Daoy (cell line): ENCODE data around the gene DDX49. TPM values are rescaled to one million over a fixed set of nuclear protein-coding genes. Genes with fewer than 3 reads are reported as not detected.
"Not testable (repeated sequence)": the region's sequence is repeated elsewhere in the genome, so short reads cannot be mapped to it uniquely, and the experiment has no call there.

Source experiments
- DNase-seq: peaks from one replicate; pipeline ENCODE4 v3.0.0-alpha.2; 2015; ENCODE audit warnings: low read depth
- total RNA-seq: library from RNA; depleted of rRNA; stranded (reverse); fragments of >200 nt; shearing (Covaris generic); gene quantifications from 2 replicates; pipeline ENCODE4 v1.2.3, GENCODE V29; 2014

The DDX49 gene
- total RNA-seq, 1 experiment from 2014 or later: 126 TPM

DNA sequence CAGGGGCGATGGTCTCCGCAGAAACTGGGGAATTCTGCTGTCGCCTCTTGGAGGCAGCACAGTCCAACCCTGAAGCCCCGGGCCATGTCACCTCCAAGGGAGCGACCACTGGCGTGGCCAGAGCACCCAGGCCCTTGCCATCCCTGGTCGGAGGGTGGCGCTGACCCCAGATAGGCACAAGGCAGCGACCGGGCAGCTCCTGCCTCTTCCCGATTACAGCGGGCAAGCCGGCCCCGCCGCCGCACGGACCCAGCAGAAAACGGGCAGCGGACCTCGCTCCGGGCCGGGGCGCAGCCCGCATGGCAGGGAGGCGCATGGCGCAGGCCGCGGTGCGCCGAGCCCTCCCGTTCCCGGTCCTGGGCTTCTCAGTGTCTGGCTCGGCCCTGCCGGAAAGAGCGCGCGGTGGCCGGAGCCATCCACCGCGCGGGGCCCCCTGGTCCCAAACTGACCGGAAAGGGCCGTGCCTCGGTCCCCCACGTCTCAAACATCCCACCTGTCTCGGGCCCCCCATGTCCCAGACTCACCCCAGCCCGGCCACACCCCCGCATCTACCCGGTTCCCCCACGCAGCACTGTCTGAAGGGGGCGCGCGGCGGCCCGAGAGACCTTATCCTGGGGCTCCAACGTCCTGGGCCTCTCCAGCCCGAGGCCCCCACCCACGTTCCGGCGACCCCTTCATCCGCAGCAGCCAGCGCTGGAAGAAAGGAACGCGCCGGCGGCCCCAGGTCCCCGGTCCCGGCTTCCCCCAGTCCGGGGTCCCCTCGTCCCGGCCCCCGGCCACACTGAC is 24.3 kb upstream of the DDX49 start:
- DNase-seq: peak; percentile 70

DNA sequence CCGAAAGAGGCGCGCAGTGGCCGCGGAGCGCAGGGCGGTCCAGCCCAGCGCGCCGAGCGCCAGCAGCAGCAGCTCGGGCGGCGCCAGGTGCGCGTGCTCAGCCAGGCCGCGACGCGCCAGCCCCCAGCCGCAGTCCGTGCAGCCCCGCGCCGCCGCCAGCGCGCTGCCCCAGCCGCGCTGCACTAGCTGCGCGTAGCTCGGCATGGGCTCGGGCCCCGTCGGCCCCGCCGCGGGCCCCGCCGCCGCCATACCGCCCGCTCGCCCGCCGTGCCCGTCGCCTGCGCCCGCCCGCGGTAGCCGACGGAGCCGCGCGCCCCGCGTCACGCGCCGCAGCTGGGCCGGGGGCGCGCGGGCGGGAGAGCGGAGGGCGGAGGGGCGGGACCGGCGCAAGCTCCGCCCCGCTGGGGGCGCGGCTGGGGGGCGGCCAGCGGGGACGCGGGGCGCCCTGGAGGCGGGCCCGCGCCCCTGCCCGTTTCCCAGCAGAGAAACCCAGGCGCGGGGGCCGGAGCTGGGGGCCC is 23.6 kb upstream of the DDX49 start, which contains the start of gene CERS1:
Gene CERS1 (minus strand): TSS at position 335 of the 518 bp plus-strand sequence. CDS start 86 bp downstream, at position 249.
- DNase-seq: no peak

DNA sequence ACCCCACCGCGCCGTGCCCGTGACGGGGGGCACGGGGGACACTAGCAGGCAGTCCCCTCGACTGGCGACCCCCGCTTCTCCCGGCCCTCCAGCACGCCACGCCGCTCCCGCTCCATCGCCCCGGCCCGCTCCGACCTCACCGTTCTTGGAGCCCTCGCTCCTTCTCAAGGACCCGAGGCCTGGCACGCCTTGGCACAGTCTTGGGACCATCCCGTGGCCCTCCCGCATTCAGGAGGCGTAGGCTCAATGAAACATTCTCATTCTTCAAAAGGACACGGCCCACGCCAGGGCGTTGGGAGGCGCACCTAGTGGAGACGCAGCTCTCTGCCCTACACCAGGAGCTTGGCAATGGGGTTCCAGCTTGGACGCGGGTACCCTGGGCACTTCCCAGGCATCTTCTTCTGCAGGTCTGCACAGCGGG is 23.1 kb upstream of the DDX49 start:
- DNase-seq: peak; percentile 40

DNA sequence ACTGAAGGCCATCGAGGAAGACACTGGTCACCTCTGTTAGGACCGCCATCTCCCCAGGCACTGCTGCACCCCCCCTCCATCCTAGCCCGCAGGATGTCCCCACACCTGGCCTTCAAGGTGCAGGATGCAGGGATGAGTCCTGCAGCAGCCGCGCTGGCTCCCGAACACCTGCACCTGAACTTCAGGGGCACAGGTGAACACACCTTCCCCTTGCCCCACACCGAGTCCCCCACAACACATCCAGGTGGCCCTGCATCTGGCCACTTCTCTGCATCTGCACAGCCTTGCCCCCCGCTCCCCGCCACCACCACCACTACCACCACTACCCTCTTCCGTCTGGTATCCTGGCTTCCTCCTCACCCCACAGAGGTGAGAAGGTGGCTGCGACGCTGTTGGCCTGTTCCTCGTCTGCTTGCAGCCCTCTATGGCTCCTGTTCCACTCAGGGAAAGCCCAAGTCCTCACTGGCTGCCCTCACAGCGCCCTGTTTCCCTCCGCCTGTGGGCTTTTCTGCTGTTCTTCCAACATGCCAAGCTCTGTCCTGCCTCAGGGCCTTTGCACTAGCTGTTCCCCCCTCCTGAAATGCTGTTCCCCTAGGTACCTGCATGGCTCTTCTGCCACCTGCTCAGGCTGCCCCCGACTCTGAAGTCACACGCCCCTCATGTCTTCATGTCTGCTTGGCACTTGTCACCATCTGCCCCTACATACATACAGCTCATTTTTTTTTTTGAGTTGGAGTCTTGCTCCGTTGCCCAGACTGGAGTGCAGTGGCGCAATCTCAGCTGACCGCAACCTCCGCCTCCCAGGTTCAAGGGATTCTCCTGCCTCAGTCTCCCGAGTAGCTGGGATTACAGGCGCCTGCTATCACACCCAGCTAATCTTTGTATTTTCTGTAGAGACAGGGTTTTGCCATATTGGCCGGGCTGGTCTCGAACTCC is 22.2 kb upstream of the DDX49 start:
- DNase-seq: no peak

DNA sequence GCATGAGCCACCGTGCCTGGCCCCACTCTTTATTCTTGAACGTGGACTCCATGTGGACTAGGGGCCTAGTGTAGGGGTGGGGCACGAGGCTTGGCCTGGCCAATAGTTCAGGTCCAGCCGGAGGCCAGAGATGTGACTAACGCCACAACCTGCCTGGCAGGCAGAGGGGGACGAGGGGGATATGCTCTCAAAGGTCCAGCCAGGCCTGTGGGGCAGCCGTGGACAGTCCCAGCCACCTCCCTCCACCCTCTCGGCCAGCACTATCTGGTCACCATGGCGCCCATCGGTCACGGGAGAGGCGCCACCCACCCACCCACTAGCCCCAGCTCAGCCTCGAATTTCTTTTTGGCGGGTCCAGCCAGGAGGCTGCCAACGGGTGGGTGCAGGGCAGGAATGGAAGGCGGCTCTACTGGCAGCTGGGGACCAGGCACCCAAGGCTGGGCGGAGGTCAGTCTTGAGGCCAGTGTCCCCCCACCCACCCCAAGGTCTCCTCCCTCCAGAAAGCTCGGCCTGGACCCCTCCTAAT is 21.4 kb upstream of the DDX49 start:
- DNase-seq: no peak

DNA sequence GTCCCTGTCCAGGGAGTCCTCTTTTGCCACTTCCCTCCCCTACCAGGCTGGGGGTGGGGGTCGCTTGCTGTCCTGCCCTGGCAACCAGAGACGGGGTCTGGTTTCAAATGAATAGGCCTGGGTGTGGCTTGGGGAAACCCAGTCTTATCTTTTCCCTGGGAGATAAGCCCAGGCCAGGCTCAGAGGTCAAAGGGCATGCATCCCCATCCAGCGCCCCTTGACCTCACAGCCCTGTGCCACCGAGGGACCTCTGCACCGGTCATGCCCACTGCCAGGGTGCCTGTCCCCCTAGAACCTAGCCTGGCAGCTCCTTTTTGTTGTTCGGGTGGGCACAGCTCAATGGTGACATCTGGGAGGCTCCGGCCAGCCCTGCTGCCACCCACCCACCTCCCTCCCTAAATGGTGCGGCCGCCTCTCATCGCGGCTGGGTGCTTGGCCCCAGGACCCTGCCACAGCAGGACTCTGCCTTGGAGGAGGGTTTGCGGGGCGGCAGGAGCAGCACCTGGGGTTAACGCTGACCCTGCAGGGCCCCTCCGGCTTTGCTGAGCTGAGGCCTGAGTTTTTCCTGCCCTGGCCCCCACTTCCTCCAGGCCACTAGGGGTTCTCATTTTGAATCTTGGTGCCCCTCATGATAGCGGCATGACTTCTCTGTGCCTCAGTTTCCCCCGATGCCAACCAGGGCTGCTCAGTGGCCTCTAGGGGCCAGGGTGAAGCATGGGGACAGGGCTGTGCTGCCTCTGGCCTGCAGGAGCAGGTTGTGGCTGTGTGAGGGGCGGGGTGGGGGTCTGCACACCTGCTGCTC is 20.7 kb upstream of the DDX49 start:
- DNase-seq: no peak

DNA sequence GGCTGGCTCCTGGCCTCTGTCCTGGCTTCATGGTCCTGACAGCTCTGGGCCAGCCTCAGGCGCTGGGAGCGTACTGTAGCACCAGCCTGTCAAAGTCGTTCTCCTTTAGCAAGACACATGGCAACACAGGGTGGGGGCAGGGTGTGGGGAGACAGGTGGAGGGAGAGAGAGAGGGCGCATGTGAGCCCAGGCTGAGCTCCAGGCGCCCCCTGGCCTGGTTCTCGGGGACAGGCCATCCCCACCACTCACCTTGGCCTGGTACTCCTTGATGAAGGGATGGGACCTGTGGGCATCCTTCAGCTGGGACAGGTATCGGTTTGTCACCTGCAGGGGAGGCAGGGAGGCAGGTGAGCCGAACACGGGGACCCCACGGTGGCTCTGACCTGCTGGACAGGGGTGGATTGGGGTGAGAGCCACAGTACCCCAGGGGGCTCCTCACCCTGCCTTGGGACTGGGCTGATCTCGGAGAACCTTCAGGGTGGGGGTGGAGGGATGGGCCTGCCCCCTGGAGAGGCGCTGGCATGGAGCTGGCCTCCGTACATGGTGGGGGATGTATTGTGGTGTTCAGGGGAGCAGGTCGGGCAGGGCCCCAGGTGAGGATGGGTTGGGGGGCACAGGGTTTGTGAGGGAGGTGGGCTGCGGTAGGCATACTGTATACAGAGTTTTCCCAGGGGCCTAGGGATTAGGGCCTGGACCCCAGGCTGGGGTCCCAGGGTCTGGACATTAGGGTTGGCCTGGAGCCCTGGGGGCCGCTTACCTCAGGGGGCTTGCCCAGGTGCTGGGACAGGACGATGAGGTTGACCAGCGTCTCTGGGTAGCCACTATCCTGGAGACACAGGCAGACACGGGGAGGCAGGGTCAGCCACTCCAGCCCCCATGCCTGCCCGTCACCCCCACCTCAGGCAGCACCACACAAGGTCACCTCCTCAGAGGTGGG is 19.6 kb upstream of the DDX49 start:
- peak; percentile 4 for DNase-seq

DNA sequence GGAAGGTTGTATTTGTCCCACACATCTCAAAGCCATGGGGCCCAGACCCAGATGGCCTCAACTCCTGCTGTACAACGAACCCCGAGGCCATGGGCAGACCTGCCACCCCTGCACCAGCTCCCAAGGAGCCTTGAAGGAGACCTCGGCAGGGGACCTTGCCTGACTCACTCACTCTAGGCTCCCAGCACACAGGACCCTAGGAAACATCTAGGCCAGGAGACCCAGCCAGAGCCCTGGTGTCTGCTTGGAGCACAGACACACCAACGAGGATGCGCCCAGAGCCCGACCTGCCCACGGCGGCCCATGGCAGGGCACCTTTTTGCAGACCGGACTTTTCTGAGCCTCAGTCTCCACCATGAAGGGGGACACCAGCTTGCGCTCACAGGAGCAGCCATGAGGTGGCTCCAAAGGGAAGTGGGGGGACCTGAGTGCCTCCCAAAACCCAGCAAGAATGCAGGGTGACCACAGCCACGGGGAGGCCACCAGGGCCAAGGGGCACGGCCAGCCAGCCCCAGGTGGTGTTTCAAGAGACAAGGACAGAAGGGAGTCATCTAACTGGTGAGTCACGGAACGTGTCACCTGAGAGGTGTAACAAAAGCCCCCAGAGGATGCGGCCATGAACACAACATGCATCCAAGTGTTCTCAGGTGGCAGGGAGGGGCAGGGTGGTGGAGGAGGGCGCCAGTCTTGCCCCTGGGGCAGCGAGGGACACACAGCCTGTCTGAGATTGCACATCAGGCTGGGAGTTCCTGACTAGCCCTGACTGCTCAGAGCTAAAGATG is 18.6 kb upstream of the DDX49 start:
- peak; percentile 2 for DNase-seq

DNA sequence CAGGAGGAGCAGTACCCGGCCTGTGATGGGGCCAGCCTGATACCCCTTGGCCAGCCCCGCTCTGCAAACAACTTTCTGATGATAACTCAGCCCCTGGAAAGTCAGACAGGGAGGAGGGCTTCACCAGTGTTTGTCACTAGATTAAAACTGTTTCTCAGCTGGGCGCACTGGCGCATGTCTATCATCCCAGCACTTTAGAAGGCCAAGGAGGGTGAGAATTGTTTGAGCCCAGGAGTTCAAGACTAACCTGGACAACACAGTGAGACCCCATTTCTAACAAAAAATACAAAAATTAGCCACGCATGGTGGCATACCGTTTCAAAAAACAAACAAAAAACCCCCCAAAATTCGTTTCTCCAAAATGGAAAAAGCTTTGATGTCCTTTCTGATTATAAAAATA is 18.0 kb upstream of the DDX49 start:
- DNase-seq: no peak

DNA sequence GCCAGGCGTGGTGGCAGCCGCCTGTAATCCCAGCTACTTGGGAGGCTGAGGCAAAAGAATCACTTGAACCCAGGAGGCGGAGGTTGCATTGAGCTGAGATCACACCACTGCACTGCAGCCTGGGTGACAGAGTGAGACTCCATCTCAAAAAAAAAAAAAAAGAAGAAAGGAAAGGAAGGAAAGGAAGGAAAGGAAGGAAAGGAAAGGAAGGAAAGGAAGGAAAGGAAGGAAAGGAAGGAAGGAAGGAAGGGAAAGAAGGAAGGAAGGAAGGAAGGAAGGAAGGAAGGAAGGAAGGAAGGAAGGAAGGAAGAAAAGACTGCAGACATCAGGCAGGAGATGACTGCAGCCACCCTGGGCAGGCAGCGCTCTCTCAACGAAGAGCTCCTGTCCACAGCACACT is 17.0 kb upstream of the DDX49 start:
- DNase-seq: not testable (repeated sequence)

DNA sequence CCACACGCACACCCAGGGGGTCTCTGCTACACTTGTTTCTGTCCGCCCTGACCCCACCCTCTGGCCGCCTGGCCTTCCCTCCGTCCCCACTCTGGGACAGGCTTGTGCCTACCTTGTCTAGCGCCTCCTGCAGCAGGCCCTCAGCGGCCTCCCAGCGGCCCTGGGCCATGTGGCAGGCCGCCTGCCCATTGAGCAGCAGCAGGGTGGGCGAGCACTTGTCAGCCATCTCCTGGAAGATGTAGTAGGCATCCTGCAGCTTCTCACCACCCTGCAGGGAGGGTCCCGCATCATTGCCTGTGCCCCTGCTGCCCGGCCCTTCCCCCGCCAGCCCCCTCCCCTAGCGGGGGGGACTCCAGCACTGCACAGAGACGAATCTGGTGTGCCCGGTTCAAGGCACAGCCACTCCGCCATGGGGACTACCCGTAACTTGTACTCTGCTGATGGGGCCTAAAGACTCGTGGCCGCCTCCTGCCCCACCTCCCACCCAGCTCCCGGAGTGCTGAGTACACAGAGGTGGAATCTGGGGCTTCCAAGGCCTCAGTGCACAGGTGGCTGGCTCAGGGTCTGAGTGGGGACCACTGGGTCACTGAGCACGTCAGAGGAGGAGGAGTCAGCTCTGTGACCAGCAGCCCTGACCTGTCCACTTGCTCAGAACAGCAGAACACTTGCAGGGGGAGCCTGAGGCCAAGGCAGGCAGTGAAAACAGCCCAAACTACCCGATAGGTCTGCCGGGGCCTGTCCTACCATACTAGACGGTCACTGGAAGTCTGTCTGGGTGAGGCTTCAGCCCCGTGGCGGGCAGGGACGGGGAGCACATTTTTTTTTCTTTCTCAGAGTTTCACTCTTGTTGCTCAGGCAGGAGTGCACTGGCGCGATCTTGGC is 16.1 kb upstream of the DDX49 start:
- DNase-seq: peak; percentile 3

DNA sequence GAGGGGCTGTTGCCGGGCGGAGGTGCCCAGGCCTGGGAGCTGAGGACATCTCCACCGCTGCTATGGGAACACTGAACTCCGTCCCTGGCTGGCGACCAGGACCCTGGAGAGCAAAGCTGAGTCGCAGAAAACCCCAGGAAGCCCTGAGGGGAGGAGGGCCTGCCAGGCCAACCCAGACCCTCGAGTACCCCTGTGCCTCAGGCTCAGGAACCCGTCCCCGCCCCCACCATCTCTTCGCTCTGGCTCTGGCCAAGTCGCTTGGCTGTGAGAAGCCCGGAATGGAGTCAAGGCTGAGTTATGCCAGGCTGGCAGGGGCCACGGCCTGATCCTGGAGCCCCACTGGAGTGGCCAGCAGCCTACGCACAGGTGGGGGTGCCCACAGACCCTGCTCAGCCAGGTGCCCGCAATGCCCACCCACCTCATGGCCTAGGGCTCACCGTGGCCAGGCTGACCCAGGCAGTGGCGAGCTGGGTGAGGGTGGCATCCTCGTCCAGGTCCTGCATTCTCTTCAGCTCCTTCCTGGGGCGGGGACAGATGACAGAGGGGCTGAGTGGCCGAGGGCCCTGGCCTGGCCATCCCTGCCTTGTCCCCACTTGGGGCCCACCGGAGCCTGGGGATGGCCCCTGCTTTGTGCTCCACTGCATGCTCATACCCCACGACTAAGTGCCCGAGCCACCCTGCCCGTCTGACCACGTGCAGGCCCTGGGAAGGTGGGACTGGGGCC is 15.0 kb upstream of the DDX49 start:
- peak; percentile 2 for DNase-seq

DNA sequence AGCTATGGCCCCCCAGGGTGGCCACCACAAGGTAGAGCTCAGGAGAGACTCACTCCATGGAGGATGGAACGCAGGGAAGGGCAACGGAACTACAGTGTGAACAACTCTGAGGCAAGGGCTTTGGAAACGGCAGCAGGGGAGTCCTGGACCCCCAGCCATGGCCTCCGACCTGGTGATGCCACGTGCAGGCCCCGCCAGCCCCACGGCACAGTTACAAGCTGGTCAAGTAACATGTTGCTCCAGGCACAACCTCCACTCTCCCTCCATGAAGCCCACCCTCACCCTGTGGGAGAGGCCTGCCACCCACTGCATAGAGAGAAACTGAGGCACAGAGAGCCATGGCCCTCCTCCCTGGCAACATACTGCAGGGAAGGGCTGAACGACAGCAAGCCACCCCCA is 14.5 kb upstream of the DDX49 start:
- DNase-seq: no peak

DNA sequence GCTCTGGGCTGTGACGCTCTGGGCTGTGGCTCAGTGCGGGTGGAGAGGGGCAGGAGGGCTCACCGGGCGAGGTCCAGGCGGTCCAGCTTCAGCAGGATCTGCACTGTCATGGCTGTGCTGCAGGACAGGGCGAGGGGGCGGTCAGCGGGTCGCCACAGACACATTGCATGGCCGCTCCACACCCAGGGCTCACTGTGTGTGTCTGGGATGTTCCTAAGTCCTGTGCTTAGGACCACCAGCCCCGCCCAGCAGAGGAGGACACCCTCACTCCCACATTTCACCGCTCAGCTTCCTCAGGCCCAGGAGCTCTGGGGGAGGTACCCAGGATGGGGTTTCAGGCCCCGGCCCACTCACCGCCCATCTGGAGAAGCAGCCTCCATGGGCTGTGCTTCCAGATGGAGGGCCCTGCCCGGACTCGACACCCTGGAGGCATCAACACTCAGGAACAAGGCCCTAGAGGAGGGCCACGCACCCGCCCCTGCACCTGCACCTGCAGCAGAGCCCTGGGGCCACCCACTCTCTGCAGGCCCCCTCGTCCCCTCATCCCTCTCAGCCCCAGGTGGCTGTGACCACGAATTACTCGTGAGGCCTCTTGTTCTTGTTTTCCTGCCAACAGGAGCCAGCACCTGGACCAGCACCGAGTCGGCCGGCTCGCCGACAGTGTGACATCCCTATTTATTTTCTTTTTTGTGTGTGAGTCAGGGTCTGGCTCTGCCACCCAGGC is 13.8 kb upstream of the DDX49 start:
- DNase-seq: peak; percentile 5

DNA sequence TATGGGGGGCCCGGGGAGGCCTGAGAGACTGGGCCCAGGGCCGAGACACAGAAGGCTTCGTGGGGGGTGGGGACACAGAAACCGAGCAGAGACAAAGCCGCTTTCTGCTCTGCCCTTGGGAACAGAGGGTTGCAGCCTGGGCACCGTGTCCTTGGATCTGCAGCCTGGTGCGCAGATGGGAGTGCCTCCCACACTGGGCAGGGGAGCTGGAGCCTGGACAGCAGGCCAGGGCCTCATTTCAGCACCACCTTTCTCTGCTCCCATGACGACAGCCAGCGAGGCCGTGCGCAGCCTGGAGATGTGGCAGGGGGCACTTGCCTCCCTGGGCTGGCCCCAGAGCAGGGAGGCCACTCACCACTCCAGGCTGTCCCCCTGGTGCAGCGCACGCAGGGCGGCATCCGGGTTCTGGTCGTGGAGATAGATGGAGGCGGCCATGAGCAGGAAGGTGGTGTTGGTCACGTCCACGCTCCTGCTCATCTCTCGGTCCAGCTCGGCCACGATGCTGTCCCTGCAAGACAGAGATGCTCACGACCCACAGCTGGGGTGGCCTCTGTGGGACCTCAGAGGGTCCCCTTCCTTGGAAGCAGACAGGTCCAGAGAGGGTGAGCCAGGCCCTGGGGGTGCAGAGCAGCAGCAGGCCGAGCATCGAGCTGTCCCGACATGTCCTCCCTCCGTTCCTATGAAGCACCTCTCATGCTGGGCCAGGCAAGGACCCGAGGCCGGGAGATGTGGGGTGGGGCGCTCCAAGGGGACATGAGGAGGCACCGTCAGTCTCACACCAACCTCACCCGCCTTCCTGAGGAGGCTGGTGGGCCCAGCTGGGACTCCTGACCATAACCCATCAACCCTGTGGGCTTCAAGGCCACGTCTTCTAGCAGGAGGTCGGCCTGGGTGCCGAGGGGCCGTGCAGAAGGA is 12.7 kb upstream of the DDX49 start:
- peak; percentile 2 for DNase-seq
